HL-60 (cell line): ENCODE results near the gene TBC1D7.

Experiments used
- CTCF ChIP-seq: IDR thresholded peaks from one replicate; pipeline ENCODE4 v1.5.1; 2011; ENCODE audit warnings: low read length, control low read depth, inconsistent platforms; ENCODE audit not compliant: insufficient read depth
- GABPA ChIP-seq: IDR thresholded peaks from 2 replicates; pipeline ENCODE4 v1.6.1; 2012; ENCODE audit warnings: low read depth
- POLR2AphosphoS5 ChIP-seq: IDR thresholded peaks from 2 replicates; pipeline ENCODE4 v1.6.1; 2012; ENCODE audit warnings: low read depth
- REST ChIP-seq: IDR thresholded peaks from 2 replicates; pipeline ENCODE4 v1.6.1; 2012; ENCODE audit warnings: low read depth; ENCODE audit not compliant: insufficient replicate concordance

GRCh38 chr6:13303668-13304017 lies 24.7 kb downstream of the TBC1D7 start:
- TF ChIP-seq CTCF (no peak), GABPA (no peak), REST (no peak), POLR2AphosphoS5 (no peak)
